Suprapubic skin (tissue), 4 donors: ENCODE results near the gene PI4K2A. TPM values are rescaled to one million over a fixed set of nuclear protein-coding genes. Genes with fewer than 3 reads are reported as not detected.

Experiments
- DNase-seq, 2 donors: peaks; one replicate each; pipeline ENCODE4 v3.0.0-alpha.2; 2019; ENCODE audit warnings: low spot score in 2 of 2
- H3K27ac ChIP-seq: fragments of 200-600 bp; sonication (generic); one replicate; pipeline ENCODE4 v1.5.1; 2019
- H3K27me3 ChIP-seq: fragments of 200-600 bp; sonication (generic); one replicate; pipeline ENCODE4 v1.5.1; 2019
- H3K36me3 ChIP-seq: fragments of 200-600 bp; sonication (generic); one replicate; pipeline ENCODE4 v1.5.1; 2019
- H3K4me1 ChIP-seq: fragments of 200-600 bp; sonication (generic); one replicate; pipeline ENCODE4 v1.5.1; 2019
- H3K4me3 ChIP-seq: fragments of 200-600 bp; sonication (generic); one replicate; pipeline ENCODE4 v1.5.1; 2019; ENCODE audit warnings: mild to moderate bottlenecking
- H3K9me3 ChIP-seq: fragments of 200-600 bp; sonication (generic); one replicate; pipeline ENCODE4 v1.5.1; 2019
- EP300 ChIP-seq: sonication (generic); formaldehyde crosslinking; IDR thresholded peaks from one replicate; pipeline ENCODE4 v1.6.1; 2017; ENCODE audit warnings: antibody characterized with exemption
- POLR2A ChIP-seq, 2 donors: fragments of 450-650 bp; IDR thresholded peaks; one replicate each; pipeline ENCODE4 v1.6.1; 2017; ENCODE audit warnings: antibody characterized with exemption in 2 of 2, mild to moderate bottlenecking in 2 of 2, moderate library complexity in 2 of 2
- POLR2AphosphoS5 ChIP-seq, 3 donors: sonication (generic); formaldehyde crosslinking; IDR thresholded peaks; one replicate each; pipeline ENCODE4 v1.6.1; 2017; ENCODE audit warnings: antibody characterized with exemption in 3 of 3
- WGBS: methylation state at CpG from one replicate; pipeline ENCODE4 v1.1.5; 2018; 5-methylcytosine and 5-hydroxymethylcytosine counted together
- total RNA-seq, 4 donors: library from RNA; depleted of rRNA; stranded (reverse); fragments of >200 nt; gene quantifications; one replicate each; pipeline ENCODE4 v1.1.0, GENCODE V29; 2016
- TF ChIP-seq, protein P1 (sequence below), 2 donors: fragments of 200-600 bp in 1 of 2; fragments of 450-650 bp in 1 of 2; sonication (generic) in 1 of 2; IDR thresholded peaks; one replicate each; pipeline ENCODE4 v1.5.1; 2016 to 2019; ENCODE audit warnings: antibody characterized with exemption in 2 of 2, mild to moderate bottlenecking in 1 of 2, moderate library complexity in 1 of 2

Gene PI4K2A
- total RNA-seq: 10 to 100 TPM; 13.2 to 24.0 (median 20.9) TPM

DNA sequence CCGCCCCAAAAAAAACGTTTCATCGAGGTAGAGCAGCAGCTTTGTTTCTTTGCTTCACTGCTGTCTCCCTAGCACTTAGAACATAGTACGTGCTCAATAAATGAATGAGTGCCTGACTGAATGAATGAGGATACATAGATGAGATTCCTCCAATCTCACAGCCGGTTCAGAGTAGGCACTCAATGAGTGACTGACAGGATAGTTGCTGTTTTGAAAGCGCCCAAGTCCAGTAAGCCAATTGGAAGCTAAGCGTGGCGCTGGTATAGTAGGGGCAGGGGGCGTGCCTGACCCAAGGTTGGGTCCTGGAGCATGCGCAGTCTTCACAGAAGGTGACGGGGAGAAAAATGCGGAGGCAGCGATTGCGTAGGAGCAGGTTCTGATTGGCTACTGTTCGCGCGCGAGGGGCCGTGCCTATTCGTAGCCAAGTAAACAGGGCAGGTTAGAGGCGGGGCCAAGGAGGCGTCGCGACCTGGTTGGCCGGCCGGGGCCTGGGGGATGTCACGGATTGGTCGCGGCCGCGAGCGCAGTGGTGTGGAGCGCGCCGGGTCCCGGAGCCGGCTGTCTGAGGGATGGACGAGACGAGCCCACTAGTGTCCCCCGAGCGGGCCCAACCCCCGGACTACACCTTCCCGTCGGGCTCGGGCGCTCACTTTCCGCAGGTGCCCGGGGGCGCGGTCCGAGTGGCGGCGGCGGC is at the start of gene PI4K2A:
Gene PI4K2A (plus strand): TSS at position 498 of the 694 bp plus-strand sequence. CDS start 72 bp downstream, at position 570.
- peak; percentile 100 for DNase-seq
- Histone ChIP-seq H3K9me3 (no peaks in the 10 kb centered on the region), H3K4me1 (peaks cover 23% of the 10 kb centered on the region), H3K36me3 (peaks cover 7% of the 10 kb centered on the region), H3K27me3 (no peaks in the 10 kb centered on the region), H3K4me3 (peak within 1 kb of the TSS; percentile 76), H3K27ac (peak within 1 kb of the TSS; percentile 83)
- 6% methylated on average over 12 of the region's 54 CpGs for WGBS
- TF ChIP-seq EP300 (no peak), POLR2A (IDR thresholded peaks at IDR 0.05) (peak in 1 of 2 donors; percentile 92), POLR2AphosphoS5 (IDR thresholded peaks at IDR 0.05) (peak in 1 of 3 donors; percentile 35)
- TF ChIP-seq, protein P1, sequence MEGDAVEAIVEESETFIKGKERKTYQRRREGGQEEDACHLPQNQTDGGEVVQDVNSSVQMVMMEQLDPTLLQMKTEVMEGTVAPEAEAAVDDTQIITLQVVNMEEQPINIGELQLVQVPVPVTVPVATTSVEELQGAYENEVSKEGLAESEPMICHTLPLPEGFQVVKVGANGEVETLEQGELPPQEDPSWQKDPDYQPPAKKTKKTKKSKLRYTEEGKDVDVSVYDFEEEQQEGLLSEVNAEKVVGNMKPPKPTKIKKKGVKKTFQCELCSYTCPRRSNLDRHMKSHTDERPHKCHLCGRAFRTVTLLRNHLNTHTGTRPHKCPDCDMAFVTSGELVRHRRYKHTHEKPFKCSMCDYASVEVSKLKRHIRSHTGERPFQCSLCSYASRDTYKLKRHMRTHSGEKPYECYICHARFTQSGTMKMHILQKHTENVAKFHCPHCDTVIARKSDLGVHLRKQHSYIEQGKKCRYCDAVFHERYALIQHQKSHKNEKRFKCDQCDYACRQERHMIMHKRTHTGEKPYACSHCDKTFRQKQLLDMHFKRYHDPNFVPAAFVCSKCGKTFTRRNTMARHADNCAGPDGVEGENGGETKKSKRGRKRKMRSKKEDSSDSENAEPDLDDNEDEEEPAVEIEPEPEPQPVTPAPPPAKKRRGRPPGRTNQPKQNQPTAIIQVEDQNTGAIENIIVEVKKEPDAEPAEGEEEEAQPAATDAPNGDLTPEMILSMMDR (IDR thresholded peaks at IDR 0.05): no peak

- TF ChIP-seq POLR2AphosphoS5 (IDR thresholded peaks at IDR 0.05) (no peak), POLR2A (IDR thresholded peaks at IDR 0.05) (no peak), EP300 (no peak)
- TF ChIP-seq, protein P1 (IDR thresholded peaks at IDR 0.05): no peak
- WGBS: 78% methylated on average over 4 of the region's 5 CpGs
- Histone ChIP-seq H3K9me3 (no peaks in the 10 kb centered on the region), H3K4me3 (no peak overlapping the region), H3K36me3 (no peaks in the 10 kb centered on the region), H3K4me1 (peaks cover 12% of the 10 kb centered on the region), H3K27ac (no peak overlapping the region), H3K27me3 (no peaks in the 10 kb centered on the region)
- no peak for DNase-seq
Observed at GRCh38 chr10:97590748-97591495, 49.5 kb upstream of the PI4K2A start.

GRCh38 chr10:97593421-97593820 is 47.0 kb upstream of the PI4K2A start:
- Histone ChIP-seq H3K27me3 (no peaks in the 10 kb centered on the region), H3K27ac (no peak overlapping the region), H3K4me1 (peaks cover 24% of the 10 kb centered on the region), H3K4me3 (no peak overlapping the region), H3K9me3 (no peaks in the 10 kb centered on the region), H3K36me3 (no peaks in the 10 kb centered on the region)
- WGBS: 33% methylated on average over 4 of the region's 4 CpGs
- DNase-seq: no peak
- TF ChIP-seq POLR2A (IDR thresholded peaks at IDR 0.05) (no peak), POLR2AphosphoS5 (IDR thresholded peaks at IDR 0.05) (no peak), EP300 (no peak)
- TF ChIP-seq, protein P1 (IDR thresholded peaks at IDR 0.05): no peak

GRCh38 chr10:97596101-97597082 is 44.1 kb upstream of the PI4K2A start:
- H3K9me3 ChIP-seq: no peaks in the 10 kb centered on the region
- no peak for DNase-seq
- WGBS: 39% methylated on average over 10 of the region's 10 CpGs
- TF ChIP-seq EP300: peak; percentile 84
- TF ChIP-seq POLR2AphosphoS5 (IDR thresholded peaks at IDR 0.05): peak in 1 of 3 donors; percentile 12
- TF ChIP-seq, protein P1 (IDR thresholded peaks at IDR 0.05): no peak
- TF ChIP-seq POLR2A (IDR thresholded peaks at IDR 0.05): no peak
- H3K27me3 ChIP-seq: no peaks in the 10 kb centered on the region
- no peaks in the 10 kb centered on the region for H3K36me3 ChIP-seq
- peaks cover 24% of the 10 kb centered on the region for H3K4me1 ChIP-seq
- no peak overlapping the region for H3K4me3 ChIP-seq
- peak overlapping the region; percentile 72 for H3K27ac ChIP-seq
